PFSK-1 (cell line): ENCODE data around the gene NPFF.

ENCODE experiments used
- FOXP2 ChIP-seq: optimal IDR thresholded peaks from 2 replicates; pipeline ENCODE3; 2011; ENCODE audit warnings: borderline replicate concordance, control low read depth, inconsistent platforms; ENCODE audit not compliant: insufficient read depth; ENCODE audit errors: extremely low read length, extremely low read depth
- POLR2AphosphoS5 ChIP-seq: IDR thresholded peaks from 2 replicates; pipeline ENCODE4 v1.6.1; 2012; ENCODE audit warnings: low read depth, mild to moderate bottlenecking, control low read depth, low read length, moderate library complexity
- SIN3A ChIP-seq: IDR thresholded peaks from 2 replicates; pipeline ENCODE4 v1.6.1; 2012; ENCODE audit warnings: mild to moderate bottlenecking, low read length, moderate library complexity, borderline replicate concordance; ENCODE audit not compliant: insufficient read depth
- TAF1 ChIP-seq: IDR thresholded peaks from 2 replicates; pipeline ENCODE4 v1.6.1; 2012; ENCODE audit warnings: low read length, control low read depth, borderline replicate concordance; ENCODE audit not compliant: insufficient read depth
- TF ChIP-seq, protein P1 (sequence below), 2 experiments: IDR thresholded peaks; 2 replicates each; pipeline versions ENCODE4 v1.6.1 to v1.8.0; 2011 to 2012; ENCODE audit warnings: low read depth in 2 of 2, low read length in 2 of 2, control low read depth in 1 of 2, inconsistent platforms in 1 of 2, mild to moderate bottlenecking in 1 of 2, moderate library complexity in 1 of 2; ENCODE audit not compliant: insufficient read depth in 1 of 2

Gene NPFF

DNA sequence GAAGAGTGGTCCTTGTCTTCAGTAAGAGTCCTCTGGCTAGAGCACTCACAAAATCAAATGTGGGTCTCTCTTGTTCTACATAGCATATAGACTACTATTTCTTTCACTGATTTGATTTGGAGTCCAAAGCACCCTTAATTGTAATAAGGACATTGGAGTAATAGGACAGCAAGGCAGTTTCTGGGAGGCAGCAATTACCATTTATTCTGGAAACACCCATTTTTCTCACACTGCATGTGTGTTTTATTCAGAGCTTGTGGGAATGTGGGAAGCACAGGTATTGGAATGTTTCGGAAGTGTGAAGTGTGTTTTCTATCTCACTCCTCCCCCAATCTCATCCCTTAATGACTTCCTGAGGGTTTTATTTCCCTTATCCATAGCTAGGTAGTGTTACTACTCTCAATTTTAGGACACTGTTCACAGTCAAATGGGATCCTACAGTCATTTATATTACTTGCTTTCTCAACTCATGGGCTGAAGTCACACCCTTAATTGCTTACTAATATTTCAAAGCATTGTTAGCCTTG, 35.2 kb downstream of the NPFF start:
- no peak for TF ChIP-seq FOXP2
- no peak for TF ChIP-seq TAF1
- TF ChIP-seq SIN3A, result no peak
- TF ChIP-seq, protein P1, sequence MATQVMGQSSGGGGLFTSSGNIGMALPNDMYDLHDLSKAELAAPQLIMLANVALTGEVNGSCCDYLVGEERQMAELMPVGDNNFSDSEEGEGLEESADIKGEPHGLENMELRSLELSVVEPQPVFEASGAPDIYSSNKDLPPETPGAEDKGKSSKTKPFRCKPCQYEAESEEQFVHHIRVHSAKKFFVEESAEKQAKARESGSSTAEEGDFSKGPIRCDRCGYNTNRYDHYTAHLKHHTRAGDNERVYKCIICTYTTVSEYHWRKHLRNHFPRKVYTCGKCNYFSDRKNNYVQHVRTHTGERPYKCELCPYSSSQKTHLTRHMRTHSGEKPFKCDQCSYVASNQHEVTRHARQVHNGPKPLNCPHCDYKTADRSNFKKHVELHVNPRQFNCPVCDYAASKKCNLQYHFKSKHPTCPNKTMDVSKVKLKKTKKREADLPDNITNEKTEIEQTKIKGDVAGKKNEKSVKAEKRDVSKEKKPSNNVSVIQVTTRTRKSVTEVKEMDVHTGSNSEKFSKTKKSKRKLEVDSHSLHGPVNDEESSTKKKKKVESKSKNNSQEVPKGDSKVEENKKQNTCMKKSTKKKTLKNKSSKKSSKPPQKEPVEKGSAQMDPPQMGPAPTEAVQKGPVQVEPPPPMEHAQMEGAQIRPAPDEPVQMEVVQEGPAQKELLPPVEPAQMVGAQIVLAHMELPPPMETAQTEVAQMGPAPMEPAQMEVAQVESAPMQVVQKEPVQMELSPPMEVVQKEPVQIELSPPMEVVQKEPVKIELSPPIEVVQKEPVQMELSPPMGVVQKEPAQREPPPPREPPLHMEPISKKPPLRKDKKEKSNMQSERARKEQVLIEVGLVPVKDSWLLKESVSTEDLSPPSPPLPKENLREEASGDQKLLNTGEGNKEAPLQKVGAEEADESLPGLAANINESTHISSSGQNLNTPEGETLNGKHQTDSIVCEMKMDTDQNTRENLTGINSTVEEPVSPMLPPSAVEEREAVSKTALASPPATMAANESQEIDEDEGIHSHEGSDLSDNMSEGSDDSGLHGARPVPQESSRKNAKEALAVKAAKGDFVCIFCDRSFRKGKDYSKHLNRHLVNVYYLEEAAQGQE (IDR thresholded peaks at IDR 0.05; ENCODE audit: insufficient read depth in 1 of 2, low read depth in 2 of 2, low read length in 2 of 2), result no peak
- no peak for TF ChIP-seq POLR2AphosphoS5

- TF ChIP-seq FOXP2, result no peak
- peak; percentile 72 for TF ChIP-seq POLR2AphosphoS5
These were observed 39.0 kb downstream of the NPFF start for GRCh38 chr12:53468282-53468681.

DNA sequence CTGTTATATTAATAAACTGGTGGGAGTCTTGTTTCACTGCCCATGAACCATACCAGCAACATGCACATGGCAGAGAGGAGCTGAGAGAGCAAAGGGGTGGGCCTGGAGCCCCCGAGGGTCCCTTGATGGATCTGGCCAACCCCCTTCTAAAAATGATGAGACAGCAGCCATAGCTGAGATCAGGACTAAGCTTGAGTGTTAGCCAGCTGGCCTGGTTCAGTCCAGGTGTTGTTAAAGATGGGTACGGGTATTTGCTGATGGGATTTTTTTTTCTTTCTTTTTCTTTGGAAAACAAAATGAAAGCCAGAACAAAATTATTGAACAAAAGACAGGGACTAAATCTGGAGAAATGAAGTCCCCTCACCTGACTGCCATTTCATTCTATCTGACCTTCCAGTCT, 39.4 kb downstream of the NPFF start:
- TF ChIP-seq POLR2AphosphoS5, result no peak
- TF ChIP-seq, protein P1 (IDR thresholded peaks at IDR 0.05; ENCODE audit: insufficient read depth in 1 of 2, low read depth in 2 of 2, low read length in 2 of 2), result no peak
- no peak for TF ChIP-seq TAF1
- TF ChIP-seq FOXP2, result no peak
- no peak for TF ChIP-seq SIN3A

DNA sequence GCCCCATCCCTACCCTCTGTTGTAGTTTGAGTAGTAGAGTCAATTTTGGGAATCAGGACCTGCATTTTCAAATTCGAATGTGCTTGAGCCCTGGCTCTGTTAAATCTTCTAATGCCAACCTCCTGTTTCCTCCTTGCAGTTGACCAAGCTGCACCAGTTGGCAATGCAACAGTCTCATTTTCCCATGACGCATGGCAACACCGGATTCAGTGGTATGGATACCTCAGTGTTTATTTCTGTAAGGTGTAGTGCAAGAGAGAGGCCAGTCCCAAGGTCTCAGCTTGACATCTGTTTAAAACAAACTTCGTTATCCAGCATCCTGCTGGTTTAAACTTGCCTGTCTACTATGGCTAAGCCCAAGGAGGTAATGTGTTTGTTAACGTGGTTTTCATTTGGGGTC, 40.2 kb downstream of the NPFF start:
- TF ChIP-seq POLR2AphosphoS5 (no peak), SIN3A (no peak), FOXP2 (no peak), TAF1 (no peak)
- TF ChIP-seq, protein P1 (IDR thresholded peaks at IDR 0.05; ENCODE audit: insufficient read depth in 1 of 2, low read depth in 2 of 2, low read length in 2 of 2), result no peak

DNA sequence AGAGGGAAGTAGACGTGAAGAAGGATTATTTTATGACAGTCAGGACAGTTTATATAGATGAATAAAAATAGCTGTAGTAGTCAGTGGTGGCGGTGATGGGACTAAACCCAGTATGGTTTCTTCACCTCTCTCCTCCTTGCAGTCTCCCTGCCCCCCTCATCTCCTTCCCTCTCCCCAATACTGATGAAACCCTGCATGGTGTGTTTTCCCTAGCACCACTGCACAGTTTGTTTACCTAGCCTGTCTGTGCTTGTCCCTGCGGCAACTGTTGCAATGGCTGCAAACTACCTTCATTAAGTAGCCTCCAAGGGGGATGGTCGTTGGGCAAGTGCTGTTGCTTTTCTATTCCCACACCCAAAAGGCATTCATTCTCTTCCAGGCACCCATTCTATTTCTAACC, 40.6 kb downstream of the NPFF start:
- TF ChIP-seq SIN3A, result no peak
- TF ChIP-seq, protein P1 (IDR thresholded peaks at IDR 0.05; ENCODE audit: insufficient read depth in 1 of 2, low read depth in 2 of 2, low read length in 2 of 2), result no peak
- no peak for TF ChIP-seq FOXP2
- TF ChIP-seq POLR2AphosphoS5, result no peak
- TF ChIP-seq TAF1, result no peak
